Adrenal gland (tissue), 12 donors: ENCODE results near the gene TTC39B. TPM values are rescaled to one million over a fixed set of nuclear protein-coding genes. Genes with fewer than 3 reads are reported as not detected.

Experiments used
- DNase-seq, 7 donors: peaks; one replicate each; pipeline ENCODE4 v3.0.0-alpha.2; 2019 to 2020
- H3K27ac ChIP-seq, 5 donors: fragments of 200-600 bp; sonication (generic) in 4 of 5; 1 replicate in 3 of 5; 2 replicates in 2 of 5; pipeline versions ENCODE4 v1.5.1 to v1.8.0; 2016 to 2020; ENCODE audit warnings: mild to moderate bottlenecking in 1 of 5
- H3K27me3 ChIP-seq: fragments of 200-600 bp; 2 replicates; pipeline ENCODE4 v1.8.0; 2021
- H3K36me3 ChIP-seq, 2 donors: fragments of 200-600 bp; replicated peaks in 1 of 2; 1 replicate in 1 of 2; 2 replicates in 1 of 2; pipeline versions ENCODE4 v1.5.1 to v1.8.0; 2018 to 2022
- H3K4me1 ChIP-seq, 2 donors: fragments of 200-600 bp; replicated peaks in 1 of 2; 1 replicate in 1 of 2; 2 replicates in 1 of 2; pipeline versions ENCODE4 v1.5.1 to v1.8.0; 2018 to 2021
- H3K4me3 ChIP-seq, 4 donors: fragments of 200-600 bp; sonication (generic) in 3 of 4; one replicate each; pipeline ENCODE4 v1.5.1; 2016 to 2018
- H3K9me3 ChIP-seq, 3 donors: fragments of 200-600 bp; sonication (generic) in 1 of 3; replicated peaks in 1 of 3; 1 replicate in 2 of 3; 2 replicates in 1 of 3; pipeline versions ENCODE4 v1.5.1 to v1.8.0; 2016 to 2021
- CTCF ChIP-seq, 6 experiments: fragments of 450-650 bp in 4 of 6; fragments of 200-600 bp in 2 of 6; sonication (generic) in 1 of 6; IDR thresholded peaks; 1 replicate in 5 of 6; 2 replicates in 1 of 6; pipeline versions ENCODE4 v1.5.1 to v1.8.0; 2016 to 2021; ENCODE audit warnings: antibody characterized with exemption in 6 of 6, mild to moderate bottlenecking in 2 of 6, moderate library complexity in 1 of 6
- POLR2A ChIP-seq, 2 donors: fragments of 450-650 bp; IDR thresholded peaks; one replicate each; pipeline ENCODE4 v1.6.1; 2017; ENCODE audit warnings: antibody characterized with exemption in 2 of 2, mild to moderate bottlenecking in 2 of 2, moderate library complexity in 1 of 2
- WGBS, 4 donors: extraction: QIAGEN DNeasy Blood & Tissue Kit in 2 of 4; methylation state at CpG; one replicate each; pipeline versions ENCODE4 v1.1.5 to v1.1.7; 2013 to 2017; 5-methylcytosine and 5-hydroxymethylcytosine counted together
- intact Hi-C, 2 donors: fragments of 100-400 bp; cut with DNase I; formaldehyde crosslinking; loops; one replicate each; pipeline versions ENCODE4 v1.14.1 to v1.15.0; 2022 to 2023
- polyA plus RNA-seq, 3 donors: library from polyadenylated mRNA; stranded (reverse); fragments of 200-250 nt in 2 of 3; fragments of 350-450 nt in 1 of 3; fragmentation: Illumina TruSeq in 1 of 3; extraction: RNeasy Lipid Tissue Mini Kit (QIAGEN cat#74804) in 1 of 3; gene quantifications; one replicate each; pipeline ENCODE4 v1.2.3, GENCODE V29; 2013 to 2014
- total RNA-seq, 9 donors: library from RNA; depleted of rRNA in 4 of 9; stranded (reverse); fragments of >200 nt in 4 of 9; fragments of 120-200 nt in 1 of 9; fragmentation: NEBNext Ultra II Directional in 1 of 9; extraction: Animal tissue kit (Norgen Biotek cat#: 25700) in 1 of 9; gene quantifications; one replicate each; pipeline versions ENCODE4 v1.1.0 to v1.2.4, GENCODE V29; 2013 to 2023
- donor health status: healthy with polysubstance abuse.
- donor health status: Bipolar disorder and iron deficiency.
- donor health status: DM: yes; HTN: yes; CAD: no.
- donor health status: DM: no; HTN: no; CAD: no.
- donor health status: DM: no; HTN: no; CAD: no.
- donor health status: DM: yes; HTN: yes; CAD: no.

TTC39B gene
- total and polyA plus RNA-seq, 12 donors: 3.7 to 14.4 (median 9.5) TPM

GRCh38 chr9:15268317-15268716 lies 38.7 kb downstream of the TTC39B start:
- TF ChIP-seq POLR2A (IDR thresholded peaks at IDR 0.05) (no peak), CTCF (IDR thresholded peaks at IDR 0.05) (no peak)
- no peak overlapping the region for H3K4me3 ChIP-seq
- no peaks in the 10 kb centered on the region for H3K4me1 ChIP-seq
- H3K27ac ChIP-seq: no peak overlapping the region
- no peaks in the 10 kb centered on the region for H3K9me3 ChIP-seq
- H3K36me3 ChIP-seq: no peaks in the 10 kb centered on the region
- H3K27me3 ChIP-seq: no peaks in the 10 kb centered on the region
- DNase-seq: no peak
- 89 to 93% (median 91%) methylated on average over 3 of the region's 3 CpGs for WGBS, 4 donors
- intact Hi-C loops: no loop called here

GRCh38 chr9:15264918-15265317 lies 42.1 kb downstream of the TTC39B start:
- peaks cover 0 to 7% of the 10 kb centered on the region in 2 donors for H3K4me1 ChIP-seq
- intact Hi-C loops: no loop called here
- no peaks in the 10 kb centered on the region for H3K36me3 ChIP-seq
- no peaks in the 10 kb centered on the region for H3K9me3 ChIP-seq
- DNase-seq: no peak
- H3K4me3 ChIP-seq: no peak overlapping the region
- no peaks in the 10 kb centered on the region for H3K27me3 ChIP-seq
- H3K27ac ChIP-seq: no peak overlapping the region
- WGBS, 4 donors: 81 to 96% (median 95%) methylated on average over 1 of the region's 1 CpG
- TF ChIP-seq CTCF (IDR thresholded peaks at IDR 0.05) (no peak), POLR2A (IDR thresholded peaks at IDR 0.05) (no peak)

- Histone ChIP-seq H3K27ac (no peak overlapping the region), H3K27me3 (no peaks in the 10 kb centered on the region), H3K4me3 (no peak overlapping the region), H3K4me1 (peaks cover 0 to 7% of the 10 kb centered on the region in 2 donors), H3K9me3 (no peaks in the 10 kb centered on the region), H3K36me3 (no peaks in the 10 kb centered on the region)
- TF ChIP-seq CTCF (IDR thresholded peaks at IDR 0.05) (no peak), POLR2A (IDR thresholded peaks at IDR 0.05) (no peak)
- DNase-seq: no peak
- intact Hi-C loops: no loop called here
- WGBS, 4 donors: 73 to 78% (median 75%) methylated on average over 1 of the region's 1 CpG
Measured at GRCh38 chr9:15262581-15262980, 44.4 kb downstream of the TTC39B start.

- 93 to 97% (median 95%) methylated on average over 4 of the region's 4 CpGs for WGBS, 4 donors
- TF ChIP-seq CTCF (IDR thresholded peaks at IDR 0.05) (no peak), POLR2A (IDR thresholded peaks at IDR 0.05) (no peak)
- Histone ChIP-seq H3K4me1 (no peaks in the 10 kb centered on the region), H3K27me3 (no peaks in the 10 kb centered on the region), H3K9me3 (no peaks in the 10 kb centered on the region), H3K36me3 (no peaks in the 10 kb centered on the region), H3K4me3 (no peak overlapping the region), H3K27ac (no peak overlapping the region)
- DNase-seq: no peak
- intact Hi-C loops: no loop called here
Measured at GRCh38 chr9:15256426-15256825, 50.6 kb downstream of the TTC39B start.
